ENCODE results near the gene MFAP4.

- TF ChIP-seq EZH2 (IDR thresholded peaks at IDR 0.05) (no peak), POLR2AphosphoS5 (IDR thresholded peaks at IDR 0.05; ENCODE audit: borderline replicate concordance, low read depth, low read length) (no peak), FOXP2 (optimal IDR thresholded peaks at IDR 0.05; ENCODE audit: control extremely low read depth, extremely low read length, insufficient read depth) (no peak)
Observed at GRCh38 chr17:19335951-19336631, 50.9 kb downstream of the MFAP4 start.
